GM23338 (cell line): Measurements from ENCODE around the gene MAP3K5. TPM values are rescaled to one million over a fixed set of nuclear protein-coding genes. Genes with fewer than 3 reads are reported as not detected.

ENCODE experiments used
- ATAC-seq: fragments of 200-7000 bp; cut with Tn5 transposase; 3 replicates; pipeline ENCODE4 v1.9.1; 2020
- DNase-seq: peaks from one replicate; pipeline ENCODE4 v3.0.0-alpha.2; 2015; ENCODE audit warnings: low spot score
- H2AFZ ChIP-seq: fragments of 200-600 bp; sonication (generic); 2 replicates; pipeline ENCODE4 v1.8.0; 2016; ENCODE audit warnings: antibody characterized with exemption, mild to moderate bottlenecking, moderate library complexity
- H3F3A ChIP-seq: fragments of 200-600 bp; sonication (generic); replicated peaks from 2 replicates; pipeline ENCODE4 v1.8.0; 2017; ENCODE audit warnings: antibody characterized with exemption, mixed run types, low read depth
- H3K27ac ChIP-seq: fragments of 200-600 bp; sonication (generic); 2 replicates; pipeline ENCODE4 v1.6.1; 2016; ENCODE audit warnings: low read depth
- H3K27me3 ChIP-seq: fragments of 200-600 bp; sonication (generic); 2 replicates; pipeline ENCODE4 v1.8.0; 2016; ENCODE audit warnings: mild to moderate bottlenecking, mixed run types, moderate library complexity; ENCODE audit not compliant: insufficient read depth
- H3K36me3 ChIP-seq: fragments of 200-600 bp; sonication (generic); 2 replicates; pipeline ENCODE4 v1.8.0; 2016; ENCODE audit warnings: mild to moderate bottlenecking; ENCODE audit not compliant: insufficient read depth
- H3K4me1 ChIP-seq: fragments of 200-600 bp; sonication (generic); 2 replicates; pipeline ENCODE4 v1.8.0; 2016; ENCODE audit warnings: mild to moderate bottlenecking, moderate library complexity; ENCODE audit not compliant: insufficient read depth
- H3K4me2 ChIP-seq: fragments of 200-600 bp; sonication (generic); 2 replicates; pipeline ENCODE4 v1.7.1; 2017; ENCODE audit warnings: mixed run types
- H3K4me3 ChIP-seq: fragments of 200-600 bp; sonication (generic); 2 replicates; pipeline ENCODE4 v1.6.1; 2016; ENCODE audit warnings: mixed run types
- H3K79me2 ChIP-seq: fragments of 200-600 bp; sonication (generic); replicated peaks from 2 replicates; pipeline ENCODE4 v1.8.0; 2017; ENCODE audit warnings: mild to moderate bottlenecking; ENCODE audit not compliant: insufficient read depth
- H3K9me2 ChIP-seq: fragments of 200-600 bp; sonication (generic); 2 replicates; pipeline ENCODE4 v1.8.0; 2017; ENCODE audit not compliant: insufficient read depth
- H4K20me1 ChIP-seq: fragments of 200-600 bp; sonication (generic); replicated peaks from 2 replicates; pipeline ENCODE4 v1.8.0; 2017; ENCODE audit warnings: mild to moderate bottlenecking; ENCODE audit not compliant: insufficient read depth
- H3K27ac Mint-ChIP-seq: 2 replicates; pipeline ENCODE4 v1.8.0; 2020; ENCODE audit warnings: inconsistent platforms, mild to moderate bottlenecking, moderate library complexity, mixed read lengths
- H3K27me3 Mint-ChIP-seq: 3 replicates; pipeline ENCODE4 v1.8.0; 2022; ENCODE audit warnings: low read depth, mild to moderate bottlenecking, moderate library complexity, mixed read lengths, inconsistent platforms; ENCODE audit not compliant: insufficient read depth, poor library complexity
- H3K36me3 Mint-ChIP-seq: 3 replicates; pipeline ENCODE4 v1.8.0; 2021; ENCODE audit warnings: low read depth, mild to moderate bottlenecking, inconsistent platforms, moderate library complexity, mixed read lengths
- H3K4me1 Mint-ChIP-seq: 3 replicates; pipeline ENCODE4 v1.8.0; 2020; ENCODE audit warnings: mild to moderate bottlenecking, inconsistent platforms, mixed read lengths
- H3K4me3 Mint-ChIP-seq: 3 replicates; pipeline ENCODE4 v1.8.0; 2021; ENCODE audit warnings: moderate library complexity, mild to moderate bottlenecking, inconsistent platforms, mixed read lengths
- H3K9me3 Mint-ChIP-seq: 3 replicates; pipeline ENCODE4 v1.8.0; 2020; ENCODE audit warnings: moderate library complexity, mild to moderate bottlenecking, inconsistent platforms, mixed read lengths
- ETS1 ChIP-seq: IDR thresholded peaks from 2 replicates; pipeline ENCODE4 v1.6.1; 2016; ENCODE audit warnings: antibody characterized with exemption
- EZH2 ChIP-seq: fragments of 200-600 bp; sonication (generic); IDR thresholded peaks from one replicate; pipeline ENCODE4 v1.8.0; 2017; ENCODE audit warnings: antibody characterized with exemption, mild to moderate bottlenecking, low read depth; ENCODE audit not compliant: unreplicated experiment
- EZH2phosphoT487 ChIP-seq: fragments of 200-600 bp; sonication (generic); IDR thresholded peaks from one replicate; pipeline ENCODE4 v1.8.1; 2018; ENCODE audit warnings: antibody characterized with exemption; ENCODE audit not compliant: unreplicated experiment
- JUNB ChIP-seq: IDR thresholded peaks from one replicate; pipeline ENCODE4 v1.6.1; 2016; ENCODE audit warnings: antibody characterized with exemption; ENCODE audit not compliant: unreplicated experiment
- NANOG ChIP-seq: IDR thresholded peaks from 2 replicates; pipeline ENCODE4 v1.6.1; 2016; ENCODE audit warnings: antibody characterized with exemption, borderline replicate concordance
- POLR2AphosphoS5 ChIP-seq: IDR thresholded peaks from 2 replicates; pipeline ENCODE4 v1.6.1; 2016; ENCODE audit warnings: antibody characterized with exemption, low read depth
- STAT1 ChIP-seq: IDR thresholded peaks from one replicate; pipeline ENCODE4 v1.6.1; 2016; ENCODE audit warnings: antibody characterized with exemption; ENCODE audit not compliant: unreplicated experiment
- polyA plus RNA-seq: library from polyadenylated mRNA; unstranded; fragments of >200 nt; fragmentation: Nextera tagmentation; extraction: Ambion mirVana; gene quantifications from 2 replicates; pipeline ENCODE4 v1.2.1, GENCODE V29; 2016
- total RNA-seq: library from RNA; depleted of rRNA; stranded (reverse); fragments of >200 nt; shearing (Covaris generic); gene quantifications from 2 replicates; pipeline ENCODE4 v1.2.3, GENCODE V29; 2014
- TF ChIP-seq, protein P1 (sequence below), 2 experiments: fragments of 200-600 bp in 1 of 2; sonication (generic) in 1 of 2; conservative IDR thresholded peaks; 2 replicates each; pipeline versions ENCODE4 v1.5.1 to v1.6.1; 2016 to 2017; ENCODE audit warnings: antibody characterized with exemption in 2 of 2, low read depth in 2 of 2, mild to moderate bottlenecking in 2 of 2, moderate library complexity in 1 of 2
- TF ChIP-seq, protein P2 (sequence below): IDR thresholded peaks from one replicate; pipeline ENCODE4 v1.6.1; 2018; ENCODE audit warnings: antibody characterized with exemption; ENCODE audit not compliant: unreplicated experiment

MAP3K5 gene
- total and polyA plus RNA-seq, 2 experiments from 2014 or later, result 0.76 to 2.8 TPM

DNA sequence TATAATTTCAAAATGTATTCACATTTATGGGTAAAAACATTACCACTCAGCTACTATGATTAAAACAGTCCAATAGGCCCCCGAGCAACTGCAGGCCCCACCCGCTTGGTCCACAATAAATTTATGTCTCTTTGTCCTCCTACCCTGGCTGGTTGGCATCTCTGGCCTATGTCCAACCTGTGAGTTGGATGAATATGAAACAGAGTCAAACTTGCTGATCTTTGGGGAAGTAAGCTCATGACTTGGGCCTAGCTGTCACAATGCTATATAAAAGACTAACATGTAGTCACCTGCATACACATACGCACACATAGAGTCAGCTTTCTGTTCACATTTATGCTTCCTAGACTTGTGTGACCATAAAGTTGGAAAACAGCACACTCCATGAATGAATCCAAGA lies 262.6 kb downstream of the MAP3K5 start (continued):
- TF ChIP-seq, protein P1, sequence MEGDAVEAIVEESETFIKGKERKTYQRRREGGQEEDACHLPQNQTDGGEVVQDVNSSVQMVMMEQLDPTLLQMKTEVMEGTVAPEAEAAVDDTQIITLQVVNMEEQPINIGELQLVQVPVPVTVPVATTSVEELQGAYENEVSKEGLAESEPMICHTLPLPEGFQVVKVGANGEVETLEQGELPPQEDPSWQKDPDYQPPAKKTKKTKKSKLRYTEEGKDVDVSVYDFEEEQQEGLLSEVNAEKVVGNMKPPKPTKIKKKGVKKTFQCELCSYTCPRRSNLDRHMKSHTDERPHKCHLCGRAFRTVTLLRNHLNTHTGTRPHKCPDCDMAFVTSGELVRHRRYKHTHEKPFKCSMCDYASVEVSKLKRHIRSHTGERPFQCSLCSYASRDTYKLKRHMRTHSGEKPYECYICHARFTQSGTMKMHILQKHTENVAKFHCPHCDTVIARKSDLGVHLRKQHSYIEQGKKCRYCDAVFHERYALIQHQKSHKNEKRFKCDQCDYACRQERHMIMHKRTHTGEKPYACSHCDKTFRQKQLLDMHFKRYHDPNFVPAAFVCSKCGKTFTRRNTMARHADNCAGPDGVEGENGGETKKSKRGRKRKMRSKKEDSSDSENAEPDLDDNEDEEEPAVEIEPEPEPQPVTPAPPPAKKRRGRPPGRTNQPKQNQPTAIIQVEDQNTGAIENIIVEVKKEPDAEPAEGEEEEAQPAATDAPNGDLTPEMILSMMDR (conservative IDR thresholded peaks at IDR 0.05; ENCODE audit: low read depth in 2 of 2), result no peak
- TF ChIP-seq JUNB (no peak), ETS1 (no peak), POLR2AphosphoS5 (no peak), EZH2 (no peak), STAT1 (no peak)
- TF ChIP-seq, protein P2, sequence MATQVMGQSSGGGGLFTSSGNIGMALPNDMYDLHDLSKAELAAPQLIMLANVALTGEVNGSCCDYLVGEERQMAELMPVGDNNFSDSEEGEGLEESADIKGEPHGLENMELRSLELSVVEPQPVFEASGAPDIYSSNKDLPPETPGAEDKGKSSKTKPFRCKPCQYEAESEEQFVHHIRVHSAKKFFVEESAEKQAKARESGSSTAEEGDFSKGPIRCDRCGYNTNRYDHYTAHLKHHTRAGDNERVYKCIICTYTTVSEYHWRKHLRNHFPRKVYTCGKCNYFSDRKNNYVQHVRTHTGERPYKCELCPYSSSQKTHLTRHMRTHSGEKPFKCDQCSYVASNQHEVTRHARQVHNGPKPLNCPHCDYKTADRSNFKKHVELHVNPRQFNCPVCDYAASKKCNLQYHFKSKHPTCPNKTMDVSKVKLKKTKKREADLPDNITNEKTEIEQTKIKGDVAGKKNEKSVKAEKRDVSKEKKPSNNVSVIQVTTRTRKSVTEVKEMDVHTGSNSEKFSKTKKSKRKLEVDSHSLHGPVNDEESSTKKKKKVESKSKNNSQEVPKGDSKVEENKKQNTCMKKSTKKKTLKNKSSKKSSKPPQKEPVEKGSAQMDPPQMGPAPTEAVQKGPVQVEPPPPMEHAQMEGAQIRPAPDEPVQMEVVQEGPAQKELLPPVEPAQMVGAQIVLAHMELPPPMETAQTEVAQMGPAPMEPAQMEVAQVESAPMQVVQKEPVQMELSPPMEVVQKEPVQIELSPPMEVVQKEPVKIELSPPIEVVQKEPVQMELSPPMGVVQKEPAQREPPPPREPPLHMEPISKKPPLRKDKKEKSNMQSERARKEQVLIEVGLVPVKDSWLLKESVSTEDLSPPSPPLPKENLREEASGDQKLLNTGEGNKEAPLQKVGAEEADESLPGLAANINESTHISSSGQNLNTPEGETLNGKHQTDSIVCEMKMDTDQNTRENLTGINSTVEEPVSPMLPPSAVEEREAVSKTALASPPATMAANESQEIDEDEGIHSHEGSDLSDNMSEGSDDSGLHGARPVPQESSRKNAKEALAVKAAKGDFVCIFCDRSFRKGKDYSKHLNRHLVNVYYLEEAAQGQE, result no peak

DNA sequence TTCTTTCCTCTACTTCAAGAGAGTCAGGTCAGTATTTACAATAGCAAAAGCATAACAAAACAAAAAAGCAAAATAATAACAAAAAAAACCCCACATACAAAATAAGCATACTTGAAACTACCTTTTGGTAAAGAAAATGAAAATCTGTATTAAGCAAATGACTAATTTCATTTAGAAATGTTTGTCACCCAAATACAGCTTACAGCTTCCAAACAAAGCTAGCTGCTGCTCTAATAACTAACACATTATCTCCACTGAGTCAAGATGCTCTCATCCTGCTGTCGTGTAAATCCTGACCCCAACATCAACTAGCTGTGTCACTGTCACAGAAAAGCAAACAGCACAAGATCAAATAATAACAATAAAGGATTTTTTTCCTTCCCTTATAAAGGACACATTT lies 263.8 kb downstream of the MAP3K5 start:
- H3K9me3 Mint-ChIP-seq, result no peaks in the 10 kb centered on the region
- H3K27ac Mint-ChIP-seq, result peak overlapping the region; percentile 43; the same call in 1 of the 2 replicates
- Histone ChIP-seq H3K27ac (peak overlapping the region; percentile 5; the same call in 1 of the 2 replicates), H2AFZ (no peak overlapping the region), H3K36me3 (no peaks in the 10 kb centered on the region), H3K79me2 (peaks cover 97% of the 10 kb centered on the region), H4K20me1 (peaks cover 7% of the 10 kb centered on the region), H3K4me1 (peaks cover 73% of the 10 kb centered on the region), H3K4me3 (no peak overlapping the region), H3K27me3 (no peaks in the 10 kb centered on the region), H3F3A (no peaks in the 10 kb centered on the region; the same call in 1 of the 2 replicates), H3K4me2 (peak overlapping the region; percentile 63; the same call in 1 of the 2 replicates), H3K9me2 (no peaks in the 10 kb centered on the region)
- TF ChIP-seq NANOG, result no peak
- TF ChIP-seq EZH2phosphoT487, result no peak
- ATAC-seq, result no peak
- H3K36me3 Mint-ChIP-seq, result no peaks in the 10 kb centered on the region
- DNase-seq, result no peak
- no peak overlapping the region; the same call in 2 of the 3 replicates for H3K4me3 Mint-ChIP-seq
- peaks cover 11% of the 10 kb centered on the region for H3K27me3 Mint-ChIP-seq
- H3K4me1 Mint-ChIP-seq, result peaks cover 74% of the 10 kb centered on the region
